ENCODE results near the gene EEIG1.
A peak's percentile ranks its signal among the peaks of the same experiment; 100 is the strongest.

Gene EEIG1

GRCh38 chr9:127975376-127976315 lies 5.1 kb downstream of the EEIG1 start:
- no peak for DNase-seq (ENCODE audit: extremely low read depth in 1 of 2, low read depth in 1 of 2)

- DNase-seq (ENCODE audit: extremely low read depth in 1 of 2, low read depth in 1 of 2) = no peak
Observed at GRCh38 chr9:127974769-127975261, 6.0 kb downstream of the EEIG1 start.

- DNase-seq (ENCODE audit: extremely low read depth in 1 of 2, low read depth in 1 of 2) = no peak
Observed at GRCh38 chr9:127974001-127974768, 6.6 kb downstream of the EEIG1 start.

- DNase-seq (ENCODE audit: extremely low read depth in 1 of 2, low read depth in 1 of 2) = no peak
Observed at GRCh38 chr9:127973169-127974000, 7.4 kb downstream of the EEIG1 start.

GRCh38 chr9:127972236-127972871 lies 8.4 kb downstream of the EEIG1 start:
- no peak for DNase-seq (ENCODE audit: extremely low read depth in 1 of 2, low read depth in 1 of 2)

GRCh38 chr9:127971357-127972235 lies 9.2 kb downstream of the EEIG1 start:
- DNase-seq (ENCODE audit: extremely low read depth in 1 of 2, low read depth in 1 of 2) = no peak

- peak in 1 of 2 donors; percentile 77 for DNase-seq (ENCODE audit: extremely low read depth in 1 of 2, low read depth in 1 of 2)
Observed at GRCh38 chr9:127970401-127971313, 10.1 kb downstream of the EEIG1 start.

- DNase-seq (ENCODE audit: extremely low read depth in 1 of 2, low read depth in 1 of 2) = no peak
Observed at GRCh38 chr9:127968700-127969383, 11.9 kb downstream of the EEIG1 start.

GRCh38 chr9:127968042-127968441 lies 12.7 kb downstream of the EEIG1 start:
- no peak for DNase-seq (ENCODE audit: extremely low read depth in 1 of 2, low read depth in 1 of 2)

GRCh38 chr9:127967151-127967809 lies 13.5 kb downstream of the EEIG1 start:
- no peak for DNase-seq (ENCODE audit: extremely low read depth in 1 of 2, low read depth in 1 of 2)

GRCh38 chr9:127966416-127967150 lies 14.2 kb downstream of the EEIG1 start:
- DNase-seq (ENCODE audit: extremely low read depth in 1 of 2, low read depth in 1 of 2) = no peak

GRCh38 chr9:127965953-127966352 lies 14.8 kb downstream of the EEIG1 start:
- DNase-seq (ENCODE audit: extremely low read depth in 1 of 2, low read depth in 1 of 2) = no peak

GRCh38 chr9:127963359-127964064 lies 17.3 kb downstream of the EEIG1 start:
- DNase-seq (ENCODE audit: extremely low read depth in 1 of 2, low read depth in 1 of 2) = no peak

- DNase-seq (ENCODE audit: extremely low read depth in 1 of 2, low read depth in 1 of 2) = no peak
Observed at GRCh38 chr9:127963041-127963358, 17.8 kb downstream of the EEIG1 start.

GRCh38 chr9:127962278-127962677 lies 18.5 kb downstream of the EEIG1 start:
- DNase-seq (ENCODE audit: extremely low read depth in 1 of 2, low read depth in 1 of 2) = no peak

GRCh38 chr9:127961613-127962155 lies 19.1 kb downstream of the EEIG1 start:
- no peak for DNase-seq (ENCODE audit: extremely low read depth in 1 of 2, low read depth in 1 of 2)
